Gastrocnemius medialis (tissue), 4 donors: Measurements from ENCODE around the gene TES. TPM values are rescaled to one million over a fixed set of nuclear protein-coding genes. Genes with fewer than 3 reads are reported as not detected.

ENCODE experiments used
- ATAC-seq, 2 donors: fragments of 150-250 bp; one replicate each; pipeline ENCODE4 v1.9.1; 2016
- DNase-seq, 2 donors: peaks; one replicate each; pipeline ENCODE4 v3.0.0-alpha.2; 2019
- H3K27ac ChIP-seq, 4 donors: fragments of 200-600 bp; sonication (generic); 1 replicate in 1 of 4; 2 replicates in 3 of 4; pipeline ENCODE4 v1.5.1; 2016 to 2018; ENCODE audit warnings: mild to moderate bottlenecking in 2 of 4, moderate library complexity in 1 of 4
- H3K27me3 ChIP-seq, 3 donors: fragments of 200-600 bp; sonication (generic) in 2 of 3; 1 replicate in 1 of 3; 2 replicates in 2 of 3; pipeline versions ENCODE4 v1.5.1 to v1.6.0; 2016 to 2019; ENCODE audit warnings: mild to moderate bottlenecking in 1 of 3, moderate library complexity in 1 of 3
- H3K36me3 ChIP-seq, 2 donors: fragments of 200-600 bp; sonication (generic) in 1 of 2; one replicate each; pipeline ENCODE4 v1.5.1; 2017 to 2018
- H3K4me1 ChIP-seq, 2 donors: fragments of 200-600 bp; sonication (generic) in 1 of 2; one replicate each; pipeline ENCODE4 v1.5.1; 2016 to 2017; ENCODE audit warnings: mild to moderate bottlenecking in 2 of 2
- H3K4me3 ChIP-seq, 4 donors: fragments of 200-600 bp; sonication (generic) in 3 of 4; 1 replicate in 1 of 4; 2 replicates in 3 of 4; pipeline ENCODE4 v1.5.1; 2016 to 2019; ENCODE audit warnings: mild to moderate bottlenecking in 2 of 4
- H3K9me3 ChIP-seq, 3 donors: fragments of 200-600 bp; sonication (generic) in 2 of 3; 1 replicate in 1 of 3; 2 replicates in 2 of 3; pipeline ENCODE4 v1.5.1; 2016 to 2019
- CTCF ChIP-seq, 5 experiments: fragments of 450-650 bp in 3 of 5; fragments of 200-600 bp in 2 of 5; sonication (generic) in 2 of 5; IDR thresholded peaks in 4 of 5; conservative IDR thresholded peaks in 1 of 5; 1 replicate in 4 of 5; 2 replicates in 1 of 5; pipeline ENCODE4 v1.5.1; 2016 to 2019; ENCODE audit warnings: antibody characterized with exemption in 5 of 5, mild to moderate bottlenecking in 3 of 5, moderate library complexity in 3 of 5
- POLR2A ChIP-seq, 2 donors: fragments of 450-650 bp; IDR thresholded peaks; one replicate each; pipeline ENCODE4 v1.6.1; 2017; ENCODE audit warnings: antibody characterized with exemption in 2 of 2, mild to moderate bottlenecking in 2 of 2, moderate library complexity in 2 of 2
- in situ Hi-C, 4 donors: fragments of 200-750 bp; cut with MboI; loops; one replicate each; pipeline versions ENCODE4 v1.15.0 to v1.8.0; 2017; ENCODE audit warnings: low sequenced_read_pairs in 4 of 4
- intact Hi-C: fragments of 100-400 bp; cut with DNase I; formaldehyde crosslinking; loops from one replicate; pipeline ENCODE4 v1.15.1; 2023; ENCODE audit warnings: low total_unique reads
- total RNA-seq, 4 donors: library from RNA; depleted of rRNA; stranded (reverse); fragments of >200 nt; gene quantifications; one replicate each; pipeline versions ENCODE4 v1.1.0 to v1.2.3, GENCODE V29; 2016

Gene TES
- total RNA-seq, 4 donors from 2014 or later: 4.9 to 8.7 (median 6.2) TPM

- Histone ChIP-seq H3K36me3 (no peaks in the 10 kb centered on the region), H3K9me3 (no peaks in the 10 kb centered on the region), H3K4me1 (no peaks in the 10 kb centered on the region), H3K27ac (no peak overlapping the region), H3K4me3 (no peak overlapping the region), H3K27me3 (no peaks in the 10 kb centered on the region)
- ATAC-seq: no peak
- in situ Hi-C loops (no loop called here), intact Hi-C loops (no loop called here)
- TF ChIP-seq POLR2A (IDR thresholded peaks at IDR 0.05): no peak
- no peak for TF ChIP-seq CTCF (IDR thresholded peaks at IDR 0.05 in 4 of 5, conservative IDR thresholded peaks at IDR 0.05 in 1 of 5)
- no peak for DNase-seq
These were observed 16.2 kb upstream of the TES start for GRCh38 chr7:116194115-116194514.

- H3K27me3 ChIP-seq: no peaks in the 10 kb centered on the region
- H3K36me3 ChIP-seq: no peaks in the 10 kb centered on the region
- H3K4me3 ChIP-seq: no peak overlapping the region
- H3K9me3 ChIP-seq: no peaks in the 10 kb centered on the region
- intact Hi-C loops (no loop called here), in situ Hi-C loops (no loop called here)
- no peak overlapping the region for H3K27ac ChIP-seq
- no peak for TF ChIP-seq CTCF (IDR thresholded peaks at IDR 0.05 in 4 of 5, conservative IDR thresholded peaks at IDR 0.05 in 1 of 5)
- TF ChIP-seq POLR2A (IDR thresholded peaks at IDR 0.05): no peak
- no peak for ATAC-seq
- no peaks in the 10 kb centered on the region for H3K4me1 ChIP-seq
- DNase-seq: no peak
These were observed 14.9 kb upstream of the TES start for GRCh38 chr7:116195451-116195850.

GRCh38 chr7:116196947-116197346 lies 13.4 kb upstream of the TES start:
- no peak for ATAC-seq

GRCh38 chr7:116197360-116197759 lies 13.0 kb upstream of the TES start:
- DNase-seq: no peak
- Histone ChIP-seq H3K27me3 (no peaks in the 10 kb centered on the region), H3K27ac (no peak overlapping the region), H3K9me3 (no peaks in the 10 kb centered on the region), H3K4me3 (no peak overlapping the region), H3K4me1 (no peaks in the 10 kb centered on the region), H3K36me3 (no peaks in the 10 kb centered on the region)
- TF ChIP-seq CTCF (IDR thresholded peaks at IDR 0.05 in 4 of 5, conservative IDR thresholded peaks at IDR 0.05 in 1 of 5): no peak
- TF ChIP-seq POLR2A (IDR thresholded peaks at IDR 0.05): no peak
- intact Hi-C loops (no loop called here), in situ Hi-C loops (no loop called here)
- no peak for ATAC-seq

More at GRCh38 chr7:116196947-116197346, 13.4 kb upstream of the TES start:
- in situ Hi-C loops: no loop called here
- no peaks in the 10 kb centered on the region for H3K27me3 ChIP-seq
- no peak for DNase-seq
- intact Hi-C loops: no loop called here
- no peaks in the 10 kb centered on the region for H3K36me3 ChIP-seq
- H3K9me3 ChIP-seq: no peaks in the 10 kb centered on the region
- no peak for TF ChIP-seq CTCF (IDR thresholded peaks at IDR 0.05 in 4 of 5, conservative IDR thresholded peaks at IDR 0.05 in 1 of 5)
- no peak for TF ChIP-seq POLR2A (IDR thresholded peaks at IDR 0.05)
- no peaks in the 10 kb centered on the region for H3K4me1 ChIP-seq
- H3K27ac ChIP-seq: no peak overlapping the region
- no peak overlapping the region for H3K4me3 ChIP-seq

- ATAC-seq (no peak), DNase-seq (no peak)
- intact Hi-C loops: no loop called here
- Histone ChIP-seq H3K27me3 (no peaks in the 10 kb centered on the region), H3K27ac (no peak overlapping the region), H3K4me3 (no peak overlapping the region), H3K36me3 (no peaks in the 10 kb centered on the region), H3K4me1 (no peaks in the 10 kb centered on the region), H3K9me3 (no peaks in the 10 kb centered on the region)
- TF ChIP-seq CTCF (IDR thresholded peaks at IDR 0.05 in 4 of 5, conservative IDR thresholded peaks at IDR 0.05 in 1 of 5) (no peak), POLR2A (IDR thresholded peaks at IDR 0.05) (no peak)
- in situ Hi-C loops: no loop called here
These were observed 11.5 kb upstream of the TES start for GRCh38 chr7:116198748-116199410.
